ENCODE data around the gene NOG.

Gene NOG

GRCh38 chr17:56614522-56614921, 21.0 kb downstream of the NOG start:
- no peak overlapping the region for H3K4me3 ChIP-seq (ENCODE audit: low read depth, low read length)
- no peak for TF ChIP-seq CTCF (IDR thresholded peaks at IDR 0.05; ENCODE audit: borderline replicate concordance, insufficient read depth, low read depth, low read length)

DNA sequence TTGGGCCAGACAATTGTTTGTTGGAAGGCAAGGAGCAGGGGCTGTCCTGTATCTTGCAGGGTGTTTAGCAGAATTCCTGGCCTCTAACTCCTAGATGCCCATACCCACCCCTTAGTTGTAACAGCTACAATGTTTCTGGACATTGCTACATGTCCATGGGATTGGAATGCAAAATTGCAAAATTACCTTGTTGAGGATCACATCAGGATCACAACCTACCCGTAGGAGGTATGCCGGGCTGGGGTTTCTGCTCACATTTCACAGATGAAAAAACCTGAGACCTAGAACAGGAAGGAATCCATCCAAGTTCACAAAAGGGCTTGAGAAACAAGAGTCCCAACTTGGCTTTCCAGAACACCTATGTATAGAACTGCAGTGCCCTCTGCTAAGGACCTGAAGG, 22.7 kb downstream of the NOG start:
- H3K4me3 ChIP-seq (ENCODE audit: low read depth, low read length): no peak overlapping the region
- TF ChIP-seq CTCF (IDR thresholded peaks at IDR 0.05; ENCODE audit: borderline replicate concordance, insufficient read depth, low read depth, low read length): no peak

DNA sequence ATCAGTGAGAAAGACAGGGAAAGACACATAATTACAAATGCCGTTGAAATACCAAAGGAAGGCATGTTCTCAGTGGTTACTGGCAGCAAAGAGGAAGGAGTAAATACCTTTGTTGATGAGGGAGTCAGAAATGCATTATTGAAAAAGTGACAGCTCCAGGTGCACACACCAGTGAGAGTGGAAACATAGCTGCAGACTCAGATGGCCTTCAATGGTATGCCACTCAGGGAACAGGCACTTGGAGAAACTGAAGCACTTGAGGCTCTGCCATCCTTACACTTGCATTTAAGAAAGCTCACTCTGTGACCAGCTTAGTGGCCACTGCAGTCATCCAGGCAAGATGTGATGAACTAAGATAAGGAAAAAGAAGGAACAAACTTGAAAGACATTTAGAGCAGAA, 29.9 kb downstream of the NOG start:
- H3K4me3 ChIP-seq (ENCODE audit: low read depth, low read length): no peak overlapping the region
- no peak for TF ChIP-seq CTCF (IDR thresholded peaks at IDR 0.05; ENCODE audit: borderline replicate concordance, insufficient read depth, low read depth, low read length)

- TF ChIP-seq CTCF (IDR thresholded peaks at IDR 0.05; ENCODE audit: borderline replicate concordance, insufficient read depth, low read depth, low read length): no peak
- no peak overlapping the region for H3K4me3 ChIP-seq (ENCODE audit: low read depth, low read length)
Observed at GRCh38 chr17:56624309-56624708, 30.8 kb downstream of the NOG start.

- no peak for TF ChIP-seq CTCF (IDR thresholded peaks at IDR 0.05; ENCODE audit: borderline replicate concordance, insufficient read depth, low read depth, low read length)
- H3K4me3 ChIP-seq (ENCODE audit: low read depth, low read length): no peak overlapping the region
Observed at GRCh38 chr17:56624912-56625311, 31.4 kb downstream of the NOG start.

DNA sequence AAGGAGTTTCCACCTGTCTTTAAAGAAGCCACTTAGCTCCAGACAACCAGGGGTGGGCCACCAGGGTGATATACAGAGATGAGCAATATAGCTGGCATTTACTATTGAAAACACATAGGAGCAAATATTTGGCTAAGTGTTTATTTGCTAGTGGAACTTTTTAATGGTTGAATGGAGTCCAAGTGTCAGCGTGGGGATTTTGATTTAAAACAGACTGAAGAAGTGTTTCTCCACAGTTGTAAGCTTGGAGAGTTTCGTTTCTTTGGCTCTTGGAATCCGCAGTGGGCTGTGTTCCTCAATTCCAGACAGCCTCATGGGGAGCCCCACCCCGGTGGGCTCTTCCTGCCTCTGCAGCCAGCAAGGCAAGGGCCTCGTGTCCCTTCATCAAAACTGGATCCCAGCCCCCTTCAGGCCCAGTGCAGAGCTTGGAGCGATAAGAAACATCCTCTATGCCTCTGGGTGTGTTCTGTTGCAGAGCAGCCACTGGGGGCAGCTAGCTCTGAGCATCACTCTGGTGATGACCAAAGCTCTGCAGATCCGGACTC, 36.1 kb downstream of the NOG start:
- peak; percentile 27; the same call in 1 of the 2 replicates for TF ChIP-seq CTCF (IDR thresholded peaks at IDR 0.05; ENCODE audit: borderline replicate concordance, insufficient read depth, low read depth, low read length)
- no peak overlapping the region for H3K4me3 ChIP-seq (ENCODE audit: low read depth, low read length)

DNA sequence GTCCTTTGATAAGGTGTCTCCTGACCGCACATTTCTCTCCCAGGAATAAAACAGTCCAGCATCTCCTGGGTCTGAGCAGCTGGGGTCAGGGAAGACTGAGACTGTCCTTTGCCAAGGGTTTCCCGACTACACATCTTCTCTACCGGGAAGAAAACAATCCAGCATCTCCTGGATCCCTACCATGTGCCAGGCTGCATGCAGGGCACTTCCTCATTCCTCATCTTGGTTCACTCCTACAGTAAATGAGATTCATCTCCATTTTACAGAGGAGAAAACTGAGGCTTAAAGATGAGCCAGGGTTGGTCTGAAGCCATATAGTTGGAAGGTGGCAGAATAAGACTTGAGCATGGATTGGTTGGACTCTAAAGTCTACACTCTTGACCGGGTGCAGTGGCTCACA, 36.7 kb downstream of the NOG start:
- TF ChIP-seq CTCF (IDR thresholded peaks at IDR 0.05; ENCODE audit: borderline replicate concordance, insufficient read depth, low read depth, low read length): no peak
- no peak overlapping the region for H3K4me3 ChIP-seq (ENCODE audit: low read depth, low read length)

All from GM12875 (cell line).